ENCODE data around the gene MEF2B.
"Not testable (repeated sequence)": the region's sequence is repeated elsewhere in the genome, so short reads cannot be mapped to it uniquely, and the experiment has no call there.

MEF2B gene

DNA sequence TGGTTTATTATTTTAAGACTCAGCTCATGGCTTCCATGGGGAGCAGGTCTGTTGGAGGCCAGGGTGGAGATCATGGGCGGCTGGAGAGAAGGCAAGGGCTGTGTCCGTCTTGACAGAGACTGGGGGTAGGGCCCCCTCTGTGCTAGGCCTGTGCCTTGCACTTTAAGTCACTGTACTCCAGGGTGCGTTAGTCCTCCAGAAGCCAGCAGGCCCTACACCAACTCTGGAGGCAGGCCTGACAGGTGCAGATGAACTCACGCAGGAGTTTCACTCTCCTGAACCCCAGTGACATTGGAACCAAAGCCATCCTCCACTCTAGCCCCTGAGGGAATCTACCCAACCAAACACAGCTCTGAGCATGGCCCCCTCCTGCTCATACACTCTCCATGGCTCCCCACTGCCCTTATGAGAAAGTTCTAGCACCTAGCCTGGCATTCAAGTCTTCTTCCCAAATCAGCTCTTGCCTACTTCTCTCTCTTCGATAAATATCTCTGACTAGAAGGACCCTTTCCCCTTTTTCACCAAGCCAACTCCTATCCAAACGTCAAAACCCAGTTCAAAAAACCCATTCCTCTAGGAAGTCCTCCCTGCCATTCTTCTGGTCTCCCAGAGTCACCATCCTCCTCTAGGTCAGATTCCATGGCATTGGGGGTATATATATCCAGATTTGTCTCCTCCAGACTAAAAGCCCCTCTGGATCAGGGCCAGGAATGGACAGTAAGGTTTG lies 15.1 kb downstream of the MEF2B start:
- no peak for DNase-seq

DNA sequence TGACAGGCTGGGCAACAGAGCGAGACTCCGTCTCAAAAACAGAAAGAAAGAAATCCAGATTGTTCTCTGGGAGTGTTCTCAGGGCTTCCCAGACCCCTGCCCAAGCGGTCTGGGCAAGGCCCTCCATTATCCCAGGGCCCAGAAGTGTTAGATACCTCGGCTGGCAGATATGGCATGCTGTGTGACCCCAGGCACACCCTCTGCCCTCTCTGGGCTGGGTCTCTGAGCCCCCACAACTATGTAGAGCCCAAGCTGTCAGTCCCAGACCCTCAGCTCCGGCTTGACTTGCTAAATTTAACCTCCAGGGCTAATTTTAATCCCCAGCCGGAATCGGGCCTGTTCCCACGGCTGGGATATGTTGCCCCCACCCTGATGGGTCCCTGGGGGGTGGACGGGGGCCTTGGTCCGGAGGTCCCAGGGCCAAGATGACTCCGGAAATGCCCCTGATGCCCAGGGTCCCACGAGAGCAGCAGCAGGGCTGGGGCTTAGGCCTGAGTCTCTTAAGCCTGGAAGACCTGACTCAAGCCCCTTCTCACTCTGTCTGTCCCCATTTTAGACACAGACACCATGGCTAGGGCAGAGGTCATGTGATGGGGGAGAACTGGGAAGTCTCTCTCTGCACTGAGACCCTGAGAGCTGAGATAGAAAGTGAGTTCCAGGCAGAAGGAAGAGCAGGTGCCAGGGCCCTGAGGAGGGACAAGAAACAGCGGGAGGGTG lies 17.2 kb downstream of the MEF2B start:
- no peak for DNase-seq

DNA sequence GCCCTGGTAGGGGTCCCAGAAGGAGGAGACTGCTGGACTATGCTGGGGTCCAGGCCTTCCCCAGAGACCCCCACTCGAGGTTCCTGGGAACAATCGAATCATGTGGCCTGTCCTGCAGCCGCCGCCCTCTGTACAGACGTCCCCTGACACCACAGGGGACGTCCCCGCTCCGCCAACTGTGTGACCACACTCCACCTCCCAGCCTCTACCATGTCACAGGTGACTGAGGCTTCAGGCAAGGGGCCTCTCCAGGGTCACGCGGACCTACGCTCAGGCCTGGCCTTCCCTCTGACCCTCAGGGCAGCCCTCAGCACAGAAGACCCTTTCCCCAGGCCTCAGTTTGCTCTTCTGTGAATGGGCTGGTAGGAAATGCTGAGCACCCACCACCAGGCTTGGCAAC lies 18.6 kb downstream of the MEF2B start:
- no peak for DNase-seq

DNA sequence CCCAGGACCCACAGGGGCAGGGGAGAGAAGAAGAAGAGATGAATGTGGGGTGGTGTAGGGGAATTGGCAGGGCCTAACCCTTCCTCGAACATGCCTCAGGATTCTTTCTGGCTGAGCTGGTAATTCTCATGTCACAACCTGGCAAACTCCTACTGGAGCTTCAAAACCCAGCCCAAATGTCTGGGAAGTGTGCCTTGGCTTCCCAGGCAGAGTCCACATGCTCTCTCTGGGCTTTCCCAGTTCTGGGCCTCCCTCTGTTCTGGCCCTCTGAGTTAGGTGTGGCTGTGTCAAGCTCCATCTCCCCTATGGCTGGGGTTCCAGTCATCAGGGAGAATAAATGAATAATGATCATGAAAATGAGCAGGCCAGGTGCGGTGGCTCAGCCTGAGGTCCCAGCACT lies 20.6 kb downstream of the MEF2B start:
- no peak for DNase-seq

DNA sequence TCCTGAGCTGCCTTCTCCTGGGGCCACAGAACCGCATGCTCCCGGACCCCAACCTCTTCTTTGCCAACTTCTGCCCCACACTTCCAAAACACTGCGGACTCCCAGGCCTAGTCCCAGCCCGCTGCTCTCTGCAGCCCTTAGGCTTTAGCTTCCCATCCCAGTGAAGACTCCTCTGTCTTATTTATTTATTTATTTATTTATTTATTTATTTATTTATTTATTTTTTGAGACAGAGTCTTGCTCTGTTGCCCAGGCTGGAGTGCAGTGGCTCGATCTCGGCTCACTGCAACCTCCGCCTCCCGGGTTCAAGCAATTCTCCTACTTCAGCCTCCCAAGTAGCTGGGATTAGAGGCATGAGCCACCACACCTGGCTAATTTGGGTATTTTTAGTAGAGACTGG lies 21.6 kb downstream of the MEF2B start:
- DNase-seq, result not testable (repeated sequence)

DNA sequence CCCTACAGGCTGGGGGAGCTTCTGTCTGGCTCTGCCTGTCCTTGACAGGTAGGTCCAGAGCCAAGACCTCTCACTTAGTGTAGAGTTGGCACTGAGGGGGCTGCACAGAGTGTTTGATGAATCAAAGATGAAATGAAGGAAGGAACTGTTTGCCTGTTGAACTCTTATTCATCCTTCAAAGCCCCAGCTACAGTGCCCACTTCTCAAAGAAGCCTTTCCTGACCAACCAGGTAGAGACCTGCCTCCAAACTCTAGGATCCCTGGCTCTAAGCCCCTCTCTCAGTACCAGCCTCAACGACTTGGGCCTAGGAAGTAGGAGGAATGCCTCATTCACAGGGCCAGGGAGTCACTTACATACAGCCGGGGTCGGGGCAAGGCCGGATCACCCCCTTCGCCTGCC lies 22.7 kb downstream of the MEF2B start:
- no peak for DNase-seq

DNA sequence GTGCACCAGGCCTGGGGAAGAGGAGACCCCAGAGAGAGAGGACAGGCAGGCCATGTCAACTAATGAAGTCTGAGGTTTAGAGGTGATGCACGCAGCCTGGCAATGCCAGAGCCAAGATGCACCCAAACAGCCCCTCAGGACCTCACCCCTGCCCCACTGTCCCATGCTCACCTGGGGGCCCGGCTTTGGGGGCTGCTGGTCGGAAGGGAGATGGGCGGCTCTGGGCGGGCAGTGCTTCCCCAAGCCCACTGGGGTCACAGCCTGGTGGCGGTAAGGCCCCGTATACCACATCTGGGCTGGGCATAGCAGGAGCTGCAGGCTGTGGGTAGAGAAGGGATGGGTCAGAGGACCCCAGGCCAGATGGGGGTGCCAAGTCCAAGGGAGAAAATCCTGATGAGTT lies 23.2 kb downstream of the MEF2B start:
- DNase-seq, result no peak

DNA sequence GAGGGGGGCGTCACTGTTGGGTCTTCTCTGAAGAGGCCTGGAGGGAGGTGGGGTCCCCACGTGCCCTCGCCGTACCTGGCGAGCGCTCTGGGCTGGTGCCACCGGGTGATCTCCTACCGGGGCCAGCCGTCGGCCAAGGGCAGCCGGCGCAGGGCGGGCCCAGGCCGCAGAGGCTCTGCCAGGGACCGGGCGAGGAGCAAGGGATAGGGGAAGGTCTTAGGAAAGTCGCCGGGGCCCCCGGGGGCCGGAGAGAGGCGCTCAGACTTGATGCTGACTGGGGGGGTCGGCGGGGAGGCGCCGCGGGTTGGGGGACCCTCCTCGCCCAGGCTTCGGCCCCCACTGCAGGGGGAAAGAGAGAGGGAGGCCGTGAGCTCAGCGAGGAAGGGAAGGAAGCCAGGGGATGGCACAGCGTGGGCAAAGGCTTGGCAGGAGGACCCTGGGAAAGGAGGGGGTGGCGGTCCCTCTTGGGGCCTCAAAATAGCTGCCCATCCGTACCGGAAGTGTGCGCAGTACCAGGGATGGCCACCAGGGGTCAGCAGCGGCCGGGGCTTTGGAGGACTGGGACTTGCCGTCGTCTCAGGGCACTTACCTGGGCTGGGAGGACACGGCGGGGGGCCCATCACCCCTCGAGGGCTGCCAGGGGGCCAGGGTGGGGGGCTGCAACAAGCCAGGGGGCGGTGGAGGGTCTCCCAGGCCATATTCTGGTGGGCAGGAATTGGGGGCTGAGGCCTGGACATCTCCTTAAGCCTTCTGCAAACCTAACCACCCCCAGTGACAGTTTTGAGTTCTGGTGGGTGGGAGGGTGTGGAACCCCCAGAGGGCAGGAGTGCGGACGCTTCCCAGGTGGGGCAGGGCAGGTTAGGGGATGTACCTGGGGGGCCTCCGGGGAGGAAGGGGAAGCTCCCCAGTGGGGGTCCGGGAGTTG lies 24.1 kb downstream of the MEF2B start:
- peak; percentile 53 for DNase-seq

DNA sequence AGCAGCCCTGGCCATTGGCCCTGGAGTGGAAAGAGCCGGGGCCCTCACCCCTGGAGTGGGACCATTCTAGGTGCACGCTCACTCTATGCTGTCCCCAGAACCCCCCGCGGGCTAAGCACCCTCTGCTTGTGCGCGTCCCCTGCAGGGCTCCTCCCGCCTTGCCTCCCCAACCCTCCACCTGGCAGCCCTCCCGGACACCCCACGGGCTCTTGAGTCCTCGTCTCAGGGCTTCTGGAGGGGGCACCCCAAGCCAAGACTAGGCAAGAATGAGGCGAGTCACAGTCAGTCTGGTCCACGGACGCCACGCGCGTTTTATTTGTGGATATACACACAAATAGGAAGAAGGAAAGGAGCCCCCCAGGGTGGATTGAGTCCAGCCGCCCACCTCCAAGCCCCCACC lies 24.8 kb downstream of the MEF2B start:
- no peak for DNase-seq

DNA sequence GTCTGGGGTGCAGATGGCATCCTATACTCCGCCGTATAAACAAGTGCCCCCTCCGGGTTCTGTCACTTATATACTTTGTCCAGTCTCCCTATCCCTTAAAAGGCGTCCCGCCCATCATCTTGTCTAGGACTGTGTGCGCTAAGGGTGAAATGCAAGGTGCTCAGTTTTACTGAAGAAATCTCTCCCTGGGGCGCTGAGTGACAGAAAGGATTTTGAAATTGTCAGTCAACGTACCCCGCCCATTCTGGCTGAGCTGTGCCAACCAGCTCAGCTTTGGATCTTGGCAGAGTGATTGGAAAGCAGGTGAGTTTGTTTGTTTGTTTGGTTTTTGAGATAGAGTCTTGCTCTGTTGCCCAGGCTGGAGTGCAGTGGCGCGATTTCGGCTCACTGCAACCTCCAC lies 27.7 kb downstream of the MEF2B start:
- DNase-seq, result no peak

DNA sequence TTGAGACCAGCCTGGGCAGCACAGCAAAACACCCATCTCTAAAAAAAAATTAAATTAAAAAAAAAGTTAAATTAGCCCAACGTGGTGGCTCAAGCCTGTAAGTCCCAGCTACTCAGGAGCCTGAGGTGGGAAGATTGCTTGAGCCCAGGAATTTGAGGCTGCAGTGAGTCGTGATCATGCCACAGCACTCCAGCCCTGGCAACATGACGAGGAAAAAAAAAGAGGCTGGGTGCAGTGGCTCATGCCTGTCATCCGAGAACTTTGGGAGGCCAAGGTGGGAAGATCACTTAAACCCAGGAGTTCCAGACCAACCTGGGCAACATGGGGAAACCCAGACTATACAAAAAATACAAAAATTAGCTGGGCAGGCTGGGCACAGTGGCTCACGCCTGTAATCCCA lies 29.6 kb downstream of the MEF2B start:
- no peak for DNase-seq

DNA sequence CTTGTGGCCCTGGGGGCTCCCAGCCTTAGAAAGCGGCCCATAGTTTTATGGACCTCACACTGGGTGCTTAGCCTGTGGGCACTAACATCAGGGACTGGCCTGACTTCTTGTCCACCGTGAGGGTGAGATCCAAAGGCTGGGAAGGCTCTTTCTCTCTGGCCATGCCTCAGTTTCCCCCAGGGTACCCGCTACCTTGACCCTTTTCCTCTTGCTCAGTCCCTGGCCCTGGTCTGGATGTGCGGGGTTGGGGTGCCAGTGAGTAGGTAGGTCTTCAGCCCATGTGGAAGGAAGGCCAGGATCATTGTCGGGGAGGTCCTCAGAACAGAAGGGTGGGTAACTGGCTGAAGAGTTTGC lies 30.2 kb downstream of the MEF2B start:
- DNase-seq, result no peak

DNA sequence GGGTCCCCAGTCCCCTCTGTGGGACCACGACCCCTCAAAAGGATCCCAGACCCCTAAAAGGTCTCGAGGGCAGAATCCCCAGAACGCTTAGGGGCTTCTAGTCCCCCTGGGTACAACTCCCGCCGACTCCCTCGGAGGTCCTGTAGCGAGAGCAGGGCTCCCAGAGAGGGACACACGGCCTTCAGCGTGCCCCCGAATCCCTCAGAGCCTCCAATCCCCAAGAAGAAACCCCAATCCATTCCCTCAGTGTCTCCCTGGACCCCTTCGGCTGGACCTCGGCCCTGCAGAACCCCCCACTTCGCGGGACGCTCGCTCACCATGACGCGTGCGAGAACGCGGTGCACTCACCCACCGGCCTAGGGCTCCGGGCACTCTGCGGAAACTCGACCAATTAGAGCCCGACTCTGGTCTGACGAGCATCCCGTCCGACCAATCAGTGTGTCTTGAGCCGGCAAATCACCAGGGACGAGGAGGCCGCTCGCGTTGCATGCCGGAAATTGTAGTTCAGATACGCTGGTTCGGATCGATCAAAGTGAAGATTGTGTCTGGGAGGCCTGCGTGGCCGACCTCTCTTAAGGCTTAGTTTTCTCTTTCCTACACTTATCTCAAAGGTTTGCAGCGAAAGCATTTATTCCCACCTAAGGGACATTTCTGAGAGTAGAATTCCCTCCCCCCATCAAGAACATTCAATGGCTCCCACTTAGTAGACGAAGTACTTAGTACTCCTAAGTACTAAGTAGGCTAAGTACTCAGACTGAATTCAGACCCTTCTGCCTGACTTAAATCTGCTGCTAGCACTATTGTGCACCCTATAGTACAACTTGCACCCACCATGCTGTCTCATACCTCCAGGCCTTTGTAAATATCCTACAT lies 31.7 kb downstream of the MEF2B start, which contains the start of gene TMEM161A:
Gene TMEM161A, minus strand, starts transcription at position 370 of the 873 bp plus-strand sequence. Its CDS starts 50 bp downstream, at position 320.
- peak; percentile 94 for DNase-seq

DNA sequence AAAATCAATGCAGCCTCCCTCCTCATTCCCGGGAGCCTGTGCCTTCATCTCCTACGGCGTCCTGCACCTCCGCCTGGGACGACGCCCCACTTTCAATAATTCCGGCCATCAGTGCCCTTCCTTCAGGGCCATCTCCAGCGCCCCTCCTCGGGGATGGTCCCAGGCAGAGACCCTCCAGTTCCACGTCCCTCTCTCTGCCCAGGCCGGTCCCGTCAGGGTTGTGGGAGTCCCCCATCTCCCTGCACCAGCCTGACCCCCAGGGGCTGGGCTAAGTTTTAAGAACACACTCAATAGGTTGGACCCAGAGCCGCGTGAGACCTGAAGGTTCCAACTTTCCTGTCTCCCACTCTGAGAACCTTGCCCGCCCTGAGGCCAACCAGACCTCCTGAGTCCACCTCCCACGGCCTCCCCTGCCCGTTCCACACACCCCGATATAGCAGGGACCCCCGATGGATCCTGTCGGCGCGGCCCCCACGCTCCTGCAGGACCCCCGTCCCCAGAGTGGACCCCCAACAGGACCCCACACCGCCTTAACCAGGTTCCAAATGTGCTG lies 32.4 kb downstream of the MEF2B start:
- no peak for DNase-seq

DNA sequence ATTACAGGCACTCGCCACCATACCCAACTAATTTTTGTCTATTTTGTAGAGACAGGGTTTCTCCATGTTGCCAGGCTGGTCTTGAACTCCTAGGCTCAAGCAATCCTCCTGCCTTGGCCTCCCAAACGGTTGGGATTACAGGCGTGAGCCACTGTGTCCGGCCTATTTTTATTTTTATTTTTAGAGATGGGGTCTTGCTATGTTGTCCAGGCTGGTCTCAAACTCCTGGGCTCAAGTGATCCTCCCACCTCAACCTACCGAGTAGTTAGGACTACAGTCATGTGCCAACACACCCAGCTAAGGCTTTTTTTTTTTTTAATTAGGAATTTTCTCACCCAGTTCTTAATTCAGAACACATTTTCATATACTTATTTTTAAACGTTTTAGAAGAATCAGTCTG lies 34.4 kb downstream of the MEF2B start:
- not testable (repeated sequence) for DNase-seq

DNA sequence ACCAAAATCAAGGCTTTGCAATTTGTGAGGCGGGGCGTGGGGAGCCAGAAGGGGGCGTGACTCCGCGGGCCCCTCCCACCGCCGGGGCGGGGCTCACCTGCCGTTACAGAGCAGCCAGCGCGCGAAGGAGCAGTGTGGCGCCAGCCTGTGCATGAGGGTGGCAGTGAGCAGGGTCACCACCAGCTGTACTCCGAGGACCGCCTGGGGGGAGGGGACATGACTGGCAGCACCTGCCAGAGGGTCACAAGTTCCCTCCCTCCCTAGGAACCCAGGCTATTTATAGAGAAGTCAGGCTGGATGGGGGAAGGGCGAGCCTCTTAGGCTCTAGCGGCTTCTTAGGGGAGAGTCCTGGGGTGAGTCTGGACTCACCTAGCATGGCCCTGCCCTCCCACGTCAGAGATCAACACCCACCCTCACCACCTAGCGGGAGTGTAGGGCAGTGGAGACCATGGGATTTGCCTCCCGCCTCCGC lies 35.3 kb downstream of the MEF2B start:
- no peak for DNase-seq

DNA sequence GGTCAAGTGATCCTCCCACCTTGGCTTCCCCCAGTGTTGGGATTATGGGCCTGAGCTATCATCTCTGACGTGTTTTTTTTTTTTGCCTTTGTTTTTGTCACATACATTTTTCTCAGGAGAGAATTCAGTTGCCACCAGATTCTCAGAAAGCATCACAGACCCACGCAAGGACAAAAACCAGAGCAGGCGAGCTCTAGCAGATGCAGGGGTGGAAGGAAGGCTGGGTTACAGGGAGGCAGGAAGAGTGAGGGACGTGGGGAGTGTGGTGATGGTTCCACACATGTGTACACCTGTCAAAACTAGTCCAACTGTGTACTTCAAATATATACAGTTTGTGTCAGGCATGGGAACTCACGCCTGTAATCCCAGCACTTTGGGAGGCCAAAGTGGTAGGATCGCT lies 36.1 kb downstream of the MEF2B start:
- DNase-seq, result no peak

DNA sequence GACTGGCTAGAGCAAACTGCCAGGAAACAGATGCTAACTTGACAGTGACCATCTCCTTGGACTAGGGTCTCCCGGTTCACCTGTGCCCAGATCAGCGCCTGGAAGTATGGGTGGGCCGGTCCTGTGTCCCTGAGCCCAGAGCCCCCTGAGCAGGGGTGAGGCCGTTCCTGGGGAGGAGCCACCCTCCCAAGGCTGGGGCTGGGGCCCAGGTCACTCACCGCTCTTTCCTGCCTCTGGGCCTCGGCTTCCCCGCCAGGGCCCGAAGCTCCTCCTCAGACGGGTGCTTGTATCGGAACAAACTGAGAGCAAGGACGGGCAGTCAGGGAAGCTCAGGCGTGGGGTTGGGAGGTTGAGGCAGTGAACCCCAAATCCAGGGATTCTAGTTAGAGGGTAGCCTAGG lies 37.2 kb downstream of the MEF2B start:
- no peak for DNase-seq

DNA sequence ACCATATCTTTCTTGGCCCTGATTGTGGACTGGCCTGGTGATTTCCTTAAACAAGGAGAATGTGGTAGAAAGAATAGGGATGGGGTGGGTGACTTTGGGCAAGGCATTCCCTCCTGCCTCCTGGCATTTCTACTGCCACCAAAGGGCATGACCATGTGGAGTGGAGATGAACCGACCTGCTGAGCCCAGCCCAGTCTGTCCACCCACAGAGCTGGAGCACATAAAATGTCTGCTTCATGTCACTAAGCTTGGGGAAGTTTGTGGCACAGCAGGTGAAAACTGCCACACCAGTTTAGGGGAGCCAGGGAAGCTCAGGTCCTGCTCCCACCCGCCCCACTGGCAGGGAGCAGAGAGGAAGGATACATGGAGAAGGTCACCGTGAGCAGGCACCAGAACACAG lies 38.1 kb downstream of the MEF2B start:
- no peak for DNase-seq

DNA sequence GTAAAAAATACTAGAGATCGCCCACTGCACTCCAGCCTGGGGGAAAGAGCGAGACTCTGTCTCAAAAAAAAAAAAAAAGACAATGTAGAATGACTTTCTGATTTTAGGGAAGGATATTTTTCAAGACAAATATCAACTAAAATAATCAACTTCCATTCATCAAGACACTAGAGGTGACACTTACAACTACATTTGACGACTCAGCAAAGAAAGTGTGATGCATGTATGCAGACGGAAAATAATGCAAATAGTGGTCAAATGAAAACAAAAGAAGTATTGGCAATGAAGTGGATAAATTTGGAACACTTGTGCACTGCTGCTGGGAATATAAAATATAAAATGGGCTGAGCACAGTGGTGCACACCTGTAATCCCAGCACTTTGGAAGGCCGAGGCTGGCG lies 44.0 kb downstream of the MEF2B start:
- no peak for DNase-seq

DNA sequence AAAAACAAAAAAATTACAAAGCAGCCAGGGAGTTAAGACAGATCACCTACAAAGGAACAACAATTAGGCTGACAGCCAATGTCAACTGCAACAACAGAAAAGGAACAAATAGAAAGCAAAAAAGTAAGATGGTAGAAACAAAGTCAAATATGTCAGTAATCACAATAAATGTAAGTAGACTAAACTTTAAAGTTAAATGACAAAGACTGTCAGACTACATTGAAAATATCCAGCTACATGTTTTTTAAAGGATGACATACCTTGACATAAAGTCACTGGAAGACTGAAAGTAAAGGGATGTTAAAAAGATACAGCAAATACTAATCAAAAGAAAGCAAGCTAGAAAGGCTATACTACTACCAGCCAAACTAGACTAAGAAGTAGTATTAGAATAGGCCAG lies 46.7 kb downstream of the MEF2B start:
- no peak for DNase-seq

DNA sequence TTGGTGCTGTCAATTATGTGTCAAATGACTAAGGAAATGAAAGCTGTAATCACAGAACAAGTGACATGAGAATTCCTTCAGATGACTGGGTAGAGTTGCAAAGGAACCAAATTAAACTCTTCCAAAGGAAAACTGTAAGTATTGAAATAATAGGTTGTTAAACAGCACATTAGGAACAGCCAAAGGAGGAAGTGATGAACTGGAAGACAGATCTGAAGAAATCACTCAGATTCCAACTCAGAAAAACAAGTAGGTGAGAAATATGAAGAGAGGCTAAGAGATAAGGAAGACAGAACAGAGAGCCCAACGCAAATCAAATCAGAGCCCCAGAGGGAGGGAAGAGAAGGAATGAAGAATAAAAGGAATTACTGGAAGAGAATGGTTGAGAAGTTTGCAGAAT lies 47.2 kb downstream of the MEF2B start:
- DNase-seq, result no peak
